ENCODE measurements around the gene LDB2. TPM values are rescaled to one million over a fixed set of nuclear protein-coding genes. Genes with fewer than 3 reads are reported as not detected.

Gene LDB2
- total and polyA plus RNA-seq, 2 donors (not counting 3 experiments of a cell fraction or from before 2014, with no cell fraction given): 127 to 223 TPM

DNA sequence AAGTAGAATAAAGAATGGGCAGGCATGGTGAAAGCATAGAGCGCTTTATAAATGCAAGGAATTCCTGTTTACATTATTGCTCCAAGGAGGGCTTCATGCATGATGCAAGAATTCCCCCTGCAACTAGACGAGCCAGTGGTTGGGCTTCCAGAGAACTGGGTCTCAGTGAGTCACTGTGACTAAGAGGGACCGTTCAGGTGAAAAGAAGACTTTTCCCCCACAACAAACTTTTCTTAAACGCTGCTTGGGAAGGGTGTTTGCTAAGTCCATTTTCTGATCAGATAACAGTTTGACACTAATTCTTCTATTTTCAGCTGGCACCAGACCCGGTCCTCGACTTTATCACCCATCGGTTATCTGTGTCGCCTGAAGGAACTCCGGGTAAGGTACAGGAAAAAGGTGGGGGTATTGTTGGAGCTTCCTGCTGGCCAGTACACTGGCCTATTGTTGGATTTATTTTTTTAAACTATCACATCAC lies 40.1 kb downstream of the LDB2 start:
- POLR2A ChIA-PET: interaction anchor here (0.6 kb wide), 1 partner anchor 35 kb away, joined by 4 read pairs; no protein-coding TSS in a partner anchor
- BruUV-seq (replicated peaks): no TSS peak
- FAIRE-seq (peak; percentile 89), DNase-seq (ENCODE audit: low read depth, low spot score) (peak; percentile 98)
- peak overlapping the region; percentile 40 for H3K4me2 ChIP-seq (ENCODE audit: insufficient read depth, low read length)
- H3K4me1 ChIP-seq (ENCODE audit: control insufficient read depth, extremely low read depth, insufficient read depth, low read length): peaks cover 64% of the 10 kb centered on the region
- TF ChIP-seq EZH2 (IDR thresholded peaks at IDR 0.05; ENCODE audit: borderline replicate concordance, low read depth, low read length, severe bottlenecking) (no peak), POLR2A (IDR thresholded peaks at IDR 0.05; ENCODE audit: low read depth, low read length) (peak; percentile 65), MYC (IDR thresholded peaks at IDR 0.05; ENCODE audit: low read depth, low read length) (no peak), FOS (IDR thresholded peaks at IDR 0.05; ENCODE audit: borderline replicate concordance, insufficient read depth, low read length) (peak; percentile 84), GATA2 (IDR thresholded peaks at IDR 0.05; ENCODE audit: insufficient read depth, insufficient read length, low read depth, low read length) (peak; percentile 95), POLR2AphosphoS5 (IDR thresholded peaks at IDR 0.05; ENCODE audit: insufficient read depth, low read depth, low read length) (peak; percentile 71), JUN (IDR thresholded peaks at IDR 0.05; ENCODE audit: borderline replicate concordance, insufficient read depth, insufficient read length, low read depth) (peak; percentile 91)
- TF ChIP-seq, protein P1, sequence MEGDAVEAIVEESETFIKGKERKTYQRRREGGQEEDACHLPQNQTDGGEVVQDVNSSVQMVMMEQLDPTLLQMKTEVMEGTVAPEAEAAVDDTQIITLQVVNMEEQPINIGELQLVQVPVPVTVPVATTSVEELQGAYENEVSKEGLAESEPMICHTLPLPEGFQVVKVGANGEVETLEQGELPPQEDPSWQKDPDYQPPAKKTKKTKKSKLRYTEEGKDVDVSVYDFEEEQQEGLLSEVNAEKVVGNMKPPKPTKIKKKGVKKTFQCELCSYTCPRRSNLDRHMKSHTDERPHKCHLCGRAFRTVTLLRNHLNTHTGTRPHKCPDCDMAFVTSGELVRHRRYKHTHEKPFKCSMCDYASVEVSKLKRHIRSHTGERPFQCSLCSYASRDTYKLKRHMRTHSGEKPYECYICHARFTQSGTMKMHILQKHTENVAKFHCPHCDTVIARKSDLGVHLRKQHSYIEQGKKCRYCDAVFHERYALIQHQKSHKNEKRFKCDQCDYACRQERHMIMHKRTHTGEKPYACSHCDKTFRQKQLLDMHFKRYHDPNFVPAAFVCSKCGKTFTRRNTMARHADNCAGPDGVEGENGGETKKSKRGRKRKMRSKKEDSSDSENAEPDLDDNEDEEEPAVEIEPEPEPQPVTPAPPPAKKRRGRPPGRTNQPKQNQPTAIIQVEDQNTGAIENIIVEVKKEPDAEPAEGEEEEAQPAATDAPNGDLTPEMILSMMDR (IDR thresholded peaks at IDR 0.05; ENCODE audit: extremely low read depth in 1 of 2, insufficient read depth in 1 of 2, low read depth in 1 of 2, low read length in 2 of 2): no peak
- TF ChIP-seq, protein P2, sequence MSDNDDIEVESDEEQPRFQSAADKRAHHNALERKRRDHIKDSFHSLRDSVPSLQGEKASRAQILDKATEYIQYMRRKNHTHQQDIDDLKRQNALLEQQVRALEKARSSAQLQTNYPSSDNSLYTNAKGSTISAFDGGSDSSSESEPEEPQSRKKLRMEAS (IDR thresholded peaks at IDR 0.05; ENCODE audit: insufficient read depth, insufficient read length): no peak
- peak overlapping the region; percentile 79 for H3K27ac ChIP-seq (ENCODE audit: insufficient read depth, low read depth, low read length)
- dilution Hi-C loops (cut with MboI; ENCODE audit: extremely low pct_ligation_motif_present, low sequenced_read_pairs) (no loop called here), intact Hi-C loops (cut with micrococcal nuclease) (loop anchor here (1.0 to 2.0 kb wide), 6 partner anchors 8 to 478 kb away; no protein-coding TSS in a partner anchor)
- peak overlapping the region; percentile 21 for H3K9ac ChIP-seq (replicated peaks; ENCODE audit: extremely low read depth, insufficient read depth, low read length)
- H3K79me2 ChIP-seq (ENCODE audit: control insufficient read depth, insufficient read depth, low read length): peaks cover 3% of the 10 kb centered on the region
- peak overlapping the region in 1 of 3 experiments; percentile 18 for H3K4me3 ChIP-seq (replicated peaks in 1 of 3; ENCODE audit: insufficient read depth in 1 of 3, low read depth in 1 of 3, low read length in 3 of 3)
- H3K9me3 ChIP-seq (replicated peaks; ENCODE audit: control insufficient read depth, insufficient read depth, low read length): no peaks in the 10 kb centered on the region
- H4K20me1 ChIP-seq (replicated peaks; ENCODE audit: control insufficient read depth, extremely low read depth, insufficient read depth, low read length): no peaks in the 10 kb centered on the region
- no peaks in the 10 kb centered on the region for H3K9me1 ChIP-seq (replicated peaks; ENCODE audit: control insufficient read depth, extremely low read depth, insufficient read depth, low read length)
- CTCF ChIA-PET: interaction anchor here (1.0 to 2.0 kb wide), 7 partner anchors 9 to 589 kb away, joined by 3 to 8 read pairs (median 3); no protein-coding TSS in a partner anchor
- no peaks in the 10 kb centered on the region for H3K27me3 ChIP-seq (ENCODE audit: control insufficient read depth in 2 of 2, insufficient read depth in 2 of 2, low read length in 2 of 2)
- no peaks in the 10 kb centered on the region for H3K36me3 ChIP-seq (ENCODE audit: control insufficient read depth in 2 of 2, extremely low read depth in 1 of 2, insufficient read depth in 2 of 2, low read length in 2 of 2)
- H2AFZ ChIP-seq (ENCODE audit: low read depth, low read length): no peak overlapping the region
